OCI-LY3 (cell line): ENCODE data around the gene NUDCD3.

Source experiments
- EZH2phosphoT487 ChIP-seq: fragments of 200-600 bp; shearing (Covaris generic); IDR thresholded peaks from 2 replicates; pipeline ENCODE4 v1.6.1; 2018; ENCODE audit warnings: antibody characterized with exemption, mixed run types, low read depth
- TF ChIP-seq, protein P1 (sequence below): fragments of 200-600, 300-600 bp; sonication (generic); IDR thresholded peaks from 2 replicates; pipeline ENCODE4 v1.5.1; 2014; ENCODE audit warnings: antibody characterized with exemption, low read length, low read depth

DNA sequence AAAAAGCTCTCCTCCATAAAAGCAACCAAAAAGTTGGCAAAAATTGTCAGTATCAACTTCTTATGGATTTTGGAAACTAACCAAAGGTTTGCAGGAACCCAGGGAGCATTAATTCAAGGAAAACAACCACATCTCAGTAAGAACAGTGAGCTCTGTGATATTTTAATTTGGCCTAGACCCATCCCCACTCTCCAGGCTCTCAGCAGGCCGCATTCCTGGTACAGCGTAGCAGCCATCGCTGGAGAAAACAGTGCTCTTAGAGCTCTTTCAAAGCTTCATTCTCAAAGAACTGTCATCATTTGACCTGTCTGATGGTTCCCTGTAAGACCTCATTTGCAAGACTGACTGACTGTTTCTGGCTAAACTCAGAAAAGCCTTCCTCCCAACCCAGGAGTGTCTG lies 81.9 kb downstream of the NUDCD3 start:
- TF ChIP-seq, protein P1, sequence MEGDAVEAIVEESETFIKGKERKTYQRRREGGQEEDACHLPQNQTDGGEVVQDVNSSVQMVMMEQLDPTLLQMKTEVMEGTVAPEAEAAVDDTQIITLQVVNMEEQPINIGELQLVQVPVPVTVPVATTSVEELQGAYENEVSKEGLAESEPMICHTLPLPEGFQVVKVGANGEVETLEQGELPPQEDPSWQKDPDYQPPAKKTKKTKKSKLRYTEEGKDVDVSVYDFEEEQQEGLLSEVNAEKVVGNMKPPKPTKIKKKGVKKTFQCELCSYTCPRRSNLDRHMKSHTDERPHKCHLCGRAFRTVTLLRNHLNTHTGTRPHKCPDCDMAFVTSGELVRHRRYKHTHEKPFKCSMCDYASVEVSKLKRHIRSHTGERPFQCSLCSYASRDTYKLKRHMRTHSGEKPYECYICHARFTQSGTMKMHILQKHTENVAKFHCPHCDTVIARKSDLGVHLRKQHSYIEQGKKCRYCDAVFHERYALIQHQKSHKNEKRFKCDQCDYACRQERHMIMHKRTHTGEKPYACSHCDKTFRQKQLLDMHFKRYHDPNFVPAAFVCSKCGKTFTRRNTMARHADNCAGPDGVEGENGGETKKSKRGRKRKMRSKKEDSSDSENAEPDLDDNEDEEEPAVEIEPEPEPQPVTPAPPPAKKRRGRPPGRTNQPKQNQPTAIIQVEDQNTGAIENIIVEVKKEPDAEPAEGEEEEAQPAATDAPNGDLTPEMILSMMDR, result no peak
- TF ChIP-seq EZH2phosphoT487, result no peak
